K562 (cell line): ENCODE data around the gene CLDN5. TPM values are rescaled to one million over a fixed set of nuclear protein-coding genes. Genes with fewer than 3 reads are reported as not detected.

Experiments
- ARID1B ChIP-seq: fragments of 450-650 bp; IDR thresholded peaks from 2 replicates; pipeline ENCODE4 v1.6.1; 2016; ENCODE audit warnings: antibody characterized with exemption, mild to moderate bottlenecking, inconsistent platforms
- GABPB2 ChIP-seq: fragments of 250-450 bp; sonication (Bioruptor Pico); conservative IDR thresholded peaks from 2 replicates; pipeline ENCODE4 v1.5.1; 2021; ENCODE audit warnings: mild to moderate bottlenecking
- HDAC1 ChIP-seq, 2 experiments: fragments of 450-650 bp; IDR thresholded peaks; 2 replicates each; pipeline ENCODE4 v1.6.1; 2016 to 2017; ENCODE audit warnings: inconsistent platforms in 1 of 2, mild to moderate bottlenecking in 1 of 2, moderate library complexity in 1 of 2
- MEF2A ChIP-seq: IDR thresholded peaks from 2 replicates; pipeline ENCODE4 v1.6.1; 2011; ENCODE audit warnings: low read depth, mild to moderate bottlenecking, low read length, moderate library complexity; ENCODE audit not compliant: control insufficient read depth
- NCOA2 ChIP-seq, 2 experiments: fragments of 450-650 bp; IDR thresholded peaks; 2 replicates each; pipeline ENCODE4 v1.6.1; 2018; ENCODE audit warnings: mild to moderate bottlenecking in 2 of 2, moderate library complexity in 1 of 2; ENCODE audit not compliant: partially characterized antibody in 2 of 2
- NFYB ChIP-seq: IDR thresholded peaks from 2 replicates; pipeline ENCODE4 v1.6.1; 2011; ENCODE audit warnings: mild to moderate bottlenecking, moderate library complexity; ENCODE audit not compliant: insufficient read length; ENCODE audit errors: extremely low read depth
- POLR2G ChIP-seq: fragments of 200-400 bp; formaldehyde crosslinking; IDR thresholded peaks from 2 replicates; pipeline ENCODE4 v1.6.1; 2017; ENCODE audit warnings: low read depth, mild to moderate bottlenecking, antibody characterized with exemption, low read length, moderate library complexity
- PTBP1 ChIP-seq: fragments of 200-400 bp; formaldehyde crosslinking; IDR thresholded peaks from 2 replicates; pipeline ENCODE4 v1.6.1; 2017; ENCODE audit warnings: low read depth, low read length
- XRCC3 ChIP-seq: fragments of 450-650 bp; IDR thresholded peaks from 2 replicates; pipeline ENCODE4 v1.6.1; 2017; ENCODE audit warnings: mild to moderate bottlenecking, moderate library complexity
- YY1 ChIP-seq, 3 experiments: IDR thresholded peaks; 2 replicates each; pipeline ENCODE4 v1.6.1; 2011; ENCODE audit warnings: low read length in 2 of 3, mild to moderate bottlenecking in 2 of 3, moderate library complexity in 2 of 3, borderline replicate concordance in 1 of 3, control low read depth in 1 of 3, low read depth in 1 of 3; ENCODE audit not compliant: insufficient read depth in 3 of 3, insufficient replicate concordance in 2 of 3, control insufficient read depth in 1 of 3, insufficient read length in 1 of 3; ENCODE audit errors: extremely low read depth in 1 of 3
- ZBTB34 ChIP-seq: fragments of 250-450 bp; sonication (Bioruptor Pico); IDR thresholded peaks from 2 replicates; pipeline ENCODE4 v1.8.0; 2021; ENCODE audit warnings: mild to moderate bottlenecking, moderate library complexity
- ZNF124 ChIP-seq: sonication (generic); formaldehyde crosslinking; IDR thresholded peaks from 2 replicates; pipeline ENCODE4 v1.8.1; 2022; ENCODE audit warnings: missing genetic modification reagents
- ZNF347 ChIP-seq: fragments of 450-650 bp; formaldehyde crosslinking; IDR thresholded peaks from 2 replicates; pipeline ENCODE4 v1.4.0; 2020; ENCODE audit warnings: low read depth, mild to moderate bottlenecking, moderate library complexity
- ZNF717 ChIP-seq: fragments of 250-450 bp; sonication (Bioruptor Pico); IDR thresholded peaks from 2 replicates; pipeline ENCODE4 v1.5.0; 2021
- ZNF75A ChIP-seq: fragments of 450-650 bp; formaldehyde crosslinking; IDR thresholded peaks from 2 replicates; pipeline ENCODE4 v1.4.0; 2020; ENCODE audit warnings: mild to moderate bottlenecking
- polyA plus RNA-seq, 8 experiments: library from polyadenylated mRNA; depleted of rRNA in 4 of 8; stranded (reverse) in 5 of 8; unstranded in 3 of 8; fragments of >200 nt; fragmentation: Nextera tagmentation in 2 of 8; fragmentation: Illumina TruSeq in 1 of 8; extraction: Ambion mirVana in 2 of 8; extraction: Trizol in 1 of 8; gene quantifications; 2 replicates each; pipeline versions ENCODE4 v1.2.1 to v1.2.3, GENCODE V29; 2011 to 2014; ENCODE audit warnings: inconsistent platforms in 1 of 8, missing spikeins in 1 of 8
- total RNA-seq, 7 experiments: library from RNA; depleted of rRNA in 6 of 7; stranded (reverse); fragments of >200 nt in 6 of 7; fragmentation: Illumina TruSeq in 2 of 7; extraction: Trizol in 2 of 7; gene quantifications; 2 replicates each; pipeline versions ENCODE4 v1.2.1 to v1.2.3, GENCODE V29; 2011 to 2021; ENCODE audit warnings: low replicate concordance in 1 of 7
- TF ChIP-seq, protein P1 (sequence below): fragments of 250-450 bp; sonication (Bioruptor Pico); IDR thresholded peaks from 2 replicates; pipeline ENCODE4 v1.8.0; 2022; ENCODE audit warnings: inconsistent platforms, mild to moderate bottlenecking, moderate library complexity, borderline replicate concordance
- TF ChIP-seq, protein P2 (sequence below): fragments of 250-450 bp; sonication (Bioruptor Pico); IDR thresholded peaks from 2 replicates; pipeline ENCODE4 v1.4.0; 2020; ENCODE audit warnings: mild to moderate bottlenecking, moderate library complexity
- TF ChIP-seq, protein P3 (sequence below): fragments of 450-650 bp; conservative IDR thresholded peaks from 2 replicates; pipeline ENCODE4 v1.6.1; 2016; ENCODE audit warnings: missing genetic modification characterization, low read depth, mild to moderate bottlenecking, control low read depth, missing compliant biosample characterization

Gene CLDN5
- total and polyA plus RNA-seq, 9 of the 15 experiments (the other 6 are each of a cell fraction or from before 2014, with no cell fraction given) = 0.20 TPM; not detected in 8

GRCh38 chr22:19478901-19479354 lies 45.3 kb downstream of the CLDN5 start, which contains the start of gene UFD1 (continued):
- TF ChIP-seq MEF2A (no peak), PTBP1 (no peak), ZNF75A (CRISPR knock-in tag) (no peak), XRCC3 (no peak), YY1 (IDR thresholded peaks at IDR 0.05; ENCODE audit: borderline replicate concordance in 1 of 3, control insufficient read depth in 1 of 3, extremely low read depth in 1 of 3, insufficient read depth in 3 of 3, insufficient read length in 1 of 3, insufficient replicate concordance in 2 of 3, low read depth in 1 of 3, low read length in 2 of 3) (no peak), HDAC1 (IDR thresholded peaks at IDR 0.05) (no peak), ARID1B (no peak), ZNF717 (CRISPR knock-in tag) (no peak), ZNF347 (CRISPR knock-in tag) (no peak), GABPB2 (CRISPR knock-in tag) (no peak), ZNF124 (CRISPR knock-in tag) (no peak), NFYB (no peak), POLR2G (peak; percentile 94), ZBTB34 (CRISPR knock-in tag) (no peak), NCOA2 (IDR thresholded peaks at IDR 0.05; ENCODE audit: partially characterized antibody in 2 of 2) (no peak)
- TF ChIP-seq, protein P1, sequence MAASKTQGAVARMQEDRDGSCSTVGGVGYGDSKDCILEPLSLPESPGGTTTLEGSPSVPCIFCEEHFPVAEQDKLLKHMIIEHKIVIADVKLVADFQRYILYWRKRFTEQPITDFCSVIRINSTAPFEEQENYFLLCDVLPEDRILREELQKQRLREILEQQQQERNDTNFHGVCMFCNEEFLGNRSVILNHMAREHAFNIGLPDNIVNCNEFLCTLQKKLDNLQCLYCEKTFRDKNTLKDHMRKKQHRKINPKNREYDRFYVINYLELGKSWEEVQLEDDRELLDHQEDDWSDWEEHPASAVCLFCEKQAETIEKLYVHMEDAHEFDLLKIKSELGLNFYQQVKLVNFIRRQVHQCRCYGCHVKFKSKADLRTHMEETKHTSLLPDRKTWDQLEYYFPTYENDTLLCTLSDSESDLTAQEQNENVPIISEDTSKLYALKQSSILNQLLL (CRISPR knock-in tag) = no peak
- TF ChIP-seq, protein P2, sequence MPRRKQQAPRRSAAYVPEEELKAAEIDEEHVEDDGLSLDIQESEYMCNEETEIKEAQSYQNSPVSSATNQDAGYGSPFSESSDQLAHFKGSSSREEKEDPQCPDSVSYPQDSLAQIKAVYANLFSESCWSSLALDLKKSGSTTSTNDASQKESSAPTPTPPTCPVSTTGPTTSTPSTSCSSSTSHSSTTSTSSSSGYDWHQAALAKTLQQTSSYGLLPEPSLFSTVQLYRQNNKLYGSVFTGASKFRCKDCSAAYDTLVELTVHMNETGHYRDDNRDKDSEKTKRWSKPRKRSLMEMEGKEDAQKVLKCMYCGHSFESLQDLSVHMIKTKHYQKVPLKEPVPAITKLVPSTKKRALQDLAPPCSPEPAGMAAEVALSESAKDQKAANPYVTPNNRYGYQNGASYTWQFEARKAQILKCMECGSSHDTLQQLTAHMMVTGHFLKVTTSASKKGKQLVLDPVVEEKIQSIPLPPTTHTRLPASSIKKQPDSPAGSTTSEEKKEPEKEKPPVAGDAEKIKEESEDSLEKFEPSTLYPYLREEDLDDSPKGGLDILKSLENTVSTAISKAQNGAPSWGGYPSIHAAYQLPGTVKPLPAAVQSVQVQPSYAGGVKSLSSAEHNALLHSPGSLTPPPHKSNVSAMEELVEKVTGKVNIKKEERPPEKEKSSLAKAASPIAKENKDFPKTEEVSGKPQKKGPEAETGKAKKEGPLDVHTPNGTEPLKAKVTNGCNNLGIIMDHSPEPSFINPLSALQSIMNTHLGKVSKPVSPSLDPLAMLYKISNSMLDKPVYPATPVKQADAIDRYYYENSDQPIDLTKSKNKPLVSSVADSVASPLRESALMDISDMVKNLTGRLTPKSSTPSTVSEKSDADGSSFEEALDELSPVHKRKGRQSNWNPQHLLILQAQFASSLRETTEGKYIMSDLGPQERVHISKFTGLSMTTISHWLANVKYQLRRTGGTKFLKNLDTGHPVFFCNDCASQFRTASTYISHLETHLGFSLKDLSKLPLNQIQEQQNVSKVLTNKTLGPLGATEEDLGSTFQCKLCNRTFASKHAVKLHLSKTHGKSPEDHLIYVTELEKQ (CRISPR knock-in tag) = peak; percentile 57; the same call in 1 of the 2 replicates
- TF ChIP-seq, protein P3, sequence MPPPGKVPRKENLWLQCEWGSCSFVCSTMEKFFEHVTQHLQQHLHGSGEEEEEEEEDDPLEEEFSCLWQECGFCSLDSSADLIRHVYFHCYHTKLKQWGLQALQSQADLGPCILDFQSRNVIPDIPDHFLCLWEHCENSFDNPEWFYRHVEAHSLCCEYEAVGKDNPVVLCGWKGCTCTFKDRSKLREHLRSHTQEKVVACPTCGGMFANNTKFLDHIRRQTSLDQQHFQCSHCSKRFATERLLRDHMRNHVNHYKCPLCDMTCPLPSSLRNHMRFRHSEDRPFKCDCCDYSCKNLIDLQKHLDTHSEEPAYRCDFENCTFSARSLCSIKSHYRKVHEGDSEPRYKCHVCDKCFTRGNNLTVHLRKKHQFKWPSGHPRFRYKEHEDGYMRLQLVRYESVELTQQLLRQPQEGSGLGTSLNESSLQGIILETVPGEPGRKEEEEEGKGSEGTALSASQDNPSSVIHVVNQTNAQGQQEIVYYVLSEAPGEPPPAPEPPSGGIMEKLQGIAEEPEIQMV (tag) = no peak
